CD4-positive, alpha-beta T cell treated with Interleukin-21 for 1 hour (primary cell): ENCODE results near the gene FBXO47.

Source experiments
- DNase-seq: peaks from one replicate; pipeline ENCODE4 v3.0.0-alpha.2; 2020

FBXO47 gene

DNA sequence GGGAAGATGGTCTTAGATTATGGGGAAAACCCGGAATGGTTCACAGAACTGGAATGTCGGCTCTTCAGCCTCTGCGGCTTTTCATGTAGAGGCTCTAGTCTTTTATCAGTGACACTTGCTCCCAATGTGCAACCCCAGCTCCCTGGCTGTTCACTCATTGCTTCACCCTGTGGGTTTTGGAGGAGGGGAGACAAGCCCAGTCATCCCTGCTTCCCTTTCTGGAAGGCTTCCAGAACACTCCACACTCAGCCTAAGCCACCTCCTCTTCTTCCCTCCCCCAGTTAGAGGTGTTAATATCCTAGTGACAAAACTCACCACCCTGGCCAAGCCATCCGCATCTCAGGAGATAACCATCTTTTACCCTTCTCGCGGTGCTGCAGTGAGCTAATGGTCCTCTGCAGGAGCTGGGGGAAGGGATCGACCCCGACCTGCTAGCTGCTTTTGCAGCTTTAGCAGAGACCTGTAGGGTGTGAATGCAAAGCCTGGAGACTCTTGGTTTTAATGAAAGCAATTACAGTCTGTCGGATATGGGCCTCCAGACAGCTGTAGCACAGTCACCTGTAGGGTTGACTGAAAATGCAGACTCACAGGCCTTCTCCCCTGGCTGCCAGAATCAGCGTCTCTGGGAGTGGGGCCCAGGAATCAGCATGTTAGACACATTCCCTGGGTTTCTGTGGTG is 66.1 kb downstream of the FBXO47 start:
- DNase-seq: peak; percentile 67

DNA sequence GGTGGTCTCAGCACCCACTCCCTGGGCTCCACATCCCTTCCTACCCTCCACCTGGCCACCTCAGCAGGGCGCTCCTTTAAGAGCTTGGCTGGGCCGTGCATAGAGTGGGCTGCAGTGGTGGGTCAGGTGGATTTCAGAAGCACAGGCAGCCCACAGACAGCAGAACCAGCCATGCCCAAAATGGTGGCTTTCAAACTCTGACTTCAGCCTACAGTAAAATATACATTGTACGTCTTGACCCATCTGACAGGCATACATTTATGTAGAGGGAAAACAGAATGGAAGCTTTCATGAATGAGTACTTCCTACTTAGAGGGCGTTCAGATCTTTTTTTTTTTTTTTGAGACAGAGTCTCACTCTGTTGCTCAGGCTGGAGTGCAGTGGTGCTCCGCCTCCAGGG is 67.8 kb downstream of the FBXO47 start:
- no peak for DNase-seq

DNA sequence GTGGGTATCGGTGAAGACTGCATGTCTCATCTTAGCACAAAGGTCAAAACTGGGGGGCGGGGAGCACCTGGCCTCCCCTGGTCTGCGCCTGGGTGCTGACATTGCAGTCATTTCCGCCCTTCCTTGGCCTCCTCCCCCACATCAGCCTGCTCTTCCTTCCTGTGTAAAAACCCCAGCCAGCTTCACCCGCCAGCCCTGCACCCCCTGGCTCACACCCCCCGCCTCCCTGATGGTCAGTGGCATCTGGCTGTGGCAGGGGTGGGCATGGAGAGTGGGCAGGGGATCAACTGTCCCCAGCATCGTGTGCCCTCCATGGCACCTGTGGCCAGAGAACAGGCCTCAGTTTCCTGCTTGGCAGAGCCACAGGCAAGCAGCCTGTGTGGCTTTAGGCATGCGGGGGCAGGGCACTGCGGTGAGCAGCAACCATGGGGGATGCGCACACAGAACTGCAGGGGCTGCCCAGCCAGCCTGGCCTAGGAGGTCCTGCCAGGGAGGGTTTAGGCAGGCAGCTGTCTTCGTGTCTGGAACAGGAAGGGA is 68.3 kb downstream of the FBXO47 start:
- DNase-seq: peak; percentile 86

DNA sequence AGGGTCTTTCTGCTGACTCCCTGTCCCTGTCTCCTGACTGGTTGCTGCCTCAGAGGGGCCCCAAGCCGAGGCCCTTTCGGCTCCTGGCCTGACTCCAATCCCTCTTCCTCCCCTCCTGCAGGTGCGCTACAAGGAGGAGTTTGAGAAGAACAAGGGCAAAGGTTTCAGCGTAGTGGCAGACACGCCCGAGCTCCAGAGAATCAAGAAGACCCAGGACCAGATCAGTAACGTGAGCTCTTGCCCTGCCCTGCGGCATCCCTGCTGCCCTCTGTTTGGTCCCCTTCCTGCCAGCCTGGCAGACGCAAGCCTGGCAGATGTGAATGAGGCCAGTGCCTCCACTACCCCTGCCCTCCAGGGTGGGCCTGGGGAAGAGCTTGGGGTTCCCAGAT is 68.9 kb downstream of the FBXO47 start:
- peak; percentile 31 for DNase-seq

DNA sequence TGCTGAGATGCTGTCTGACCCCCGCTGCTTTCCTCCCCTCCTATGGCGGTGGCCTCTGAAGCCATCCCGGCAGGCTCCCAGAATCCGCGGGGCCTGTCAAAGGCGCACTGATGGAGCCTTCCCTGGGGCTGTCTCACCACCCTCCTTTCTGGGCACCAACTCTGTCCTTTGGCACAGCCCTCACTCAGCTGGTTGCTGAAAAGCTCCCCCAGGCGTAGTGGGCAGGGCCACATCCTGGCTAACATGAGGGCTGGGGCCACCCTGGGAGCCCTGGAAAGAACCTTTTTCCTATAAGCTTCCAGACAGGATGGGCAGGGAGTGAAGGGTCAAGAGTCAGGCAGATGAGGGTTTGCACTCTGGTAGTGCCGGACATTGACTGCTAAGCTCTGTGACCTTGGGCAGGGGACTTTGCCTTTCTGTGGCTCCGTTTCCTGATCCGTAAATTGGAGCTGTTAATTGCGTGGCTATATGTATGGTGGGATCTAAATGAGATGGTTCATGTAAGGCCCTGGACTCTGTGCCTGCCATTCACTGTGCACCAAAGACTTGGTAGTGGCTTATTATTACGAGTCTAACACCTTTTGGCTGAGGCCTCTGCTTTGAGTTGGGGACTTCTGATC is 69.4 kb downstream of the FBXO47 start:
- DNase-seq: no peak

DNA sequence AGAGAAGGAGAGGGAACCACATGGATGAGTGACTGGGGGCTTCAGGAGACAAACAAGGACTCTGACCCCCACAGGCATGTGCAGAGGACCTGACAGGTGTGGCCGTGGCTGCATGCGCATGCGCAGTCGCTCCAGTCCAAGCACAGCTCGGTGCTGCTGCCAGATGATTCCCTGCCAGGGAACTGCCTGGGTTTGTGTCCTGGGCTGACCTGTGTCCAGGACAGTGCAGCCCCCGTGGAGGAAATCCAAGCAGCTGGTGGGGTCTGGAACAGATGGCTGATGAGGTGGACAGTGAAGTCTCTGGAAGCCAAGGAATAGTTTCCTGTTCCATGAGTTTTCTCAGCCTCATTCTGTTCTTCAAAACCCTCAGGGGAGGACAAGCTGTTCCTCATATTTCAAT is 70.0 kb downstream of the FBXO47 start:
- DNase-seq: no peak

DNA sequence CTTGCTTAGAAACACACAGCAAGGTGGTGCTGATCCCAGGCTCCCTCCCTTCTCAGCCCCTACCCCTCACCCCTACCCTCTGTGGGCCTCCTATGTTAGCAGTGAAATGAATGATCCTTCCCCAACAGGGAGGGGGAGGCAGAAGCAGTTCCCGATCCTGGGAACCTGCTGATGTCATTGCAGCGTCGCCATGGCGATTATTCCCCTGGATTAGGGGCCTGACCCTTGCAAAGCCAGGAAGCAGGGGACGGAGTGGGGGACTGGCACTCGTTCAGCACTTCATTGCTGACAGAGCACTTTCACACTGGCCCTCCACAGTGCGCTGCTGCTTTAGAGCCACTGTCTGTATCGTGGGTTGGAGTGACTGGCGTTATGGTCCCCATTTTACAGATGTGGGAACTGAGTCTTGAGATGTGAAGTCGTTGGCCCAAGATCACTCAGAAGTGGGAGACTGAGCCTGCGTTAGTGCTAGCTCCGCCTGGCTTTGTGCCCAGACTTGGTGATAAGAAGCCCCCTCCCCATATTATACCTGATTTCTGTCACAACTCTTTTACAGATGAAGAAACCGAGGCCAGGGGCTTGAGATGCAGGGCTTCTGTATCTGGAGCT is 70.8 kb downstream of the FBXO47 start:
- DNase-seq: no peak

DNA sequence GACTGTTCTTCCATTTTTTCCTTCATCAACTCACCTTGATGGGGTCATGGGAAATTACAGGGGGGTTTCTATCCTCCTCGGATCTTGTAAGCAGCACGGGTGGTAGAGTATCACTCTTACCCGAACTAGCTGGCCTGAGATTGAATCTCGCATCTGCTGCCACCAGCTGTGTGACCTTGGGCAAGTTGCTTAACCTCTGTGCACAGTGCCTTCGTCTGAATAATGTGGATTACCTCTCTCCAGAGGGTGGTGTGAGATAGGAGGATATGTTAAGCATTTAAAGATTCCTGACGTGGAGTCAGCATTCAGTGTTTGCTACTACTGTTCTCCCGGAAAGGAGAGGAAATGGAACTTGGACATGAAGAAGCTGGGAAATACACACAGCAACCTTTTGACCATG is 72.9 kb downstream of the FBXO47 start:
- no peak for DNase-seq

DNA sequence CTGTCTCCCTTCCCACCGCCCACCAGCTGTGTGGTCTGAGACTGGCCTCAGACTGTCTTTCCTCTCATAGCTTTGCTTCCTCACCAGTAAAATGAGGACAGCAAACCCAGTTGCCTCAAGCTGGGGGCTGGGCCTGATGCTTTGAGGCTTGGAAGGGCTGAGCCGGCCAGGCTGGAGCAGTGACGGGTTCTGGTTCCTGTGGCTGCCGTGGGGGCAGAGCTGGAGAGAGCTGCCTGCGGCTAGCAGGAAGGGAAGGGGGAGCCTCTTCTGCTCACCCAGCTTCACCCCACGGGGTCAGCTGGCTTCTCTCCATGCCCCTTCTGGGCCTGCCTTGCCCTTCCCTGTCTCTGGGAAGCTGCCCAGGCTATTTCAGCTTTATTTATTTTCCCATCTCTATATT is 73.6 kb downstream of the FBXO47 start:
- DNase-seq: peak; percentile 48

DNA sequence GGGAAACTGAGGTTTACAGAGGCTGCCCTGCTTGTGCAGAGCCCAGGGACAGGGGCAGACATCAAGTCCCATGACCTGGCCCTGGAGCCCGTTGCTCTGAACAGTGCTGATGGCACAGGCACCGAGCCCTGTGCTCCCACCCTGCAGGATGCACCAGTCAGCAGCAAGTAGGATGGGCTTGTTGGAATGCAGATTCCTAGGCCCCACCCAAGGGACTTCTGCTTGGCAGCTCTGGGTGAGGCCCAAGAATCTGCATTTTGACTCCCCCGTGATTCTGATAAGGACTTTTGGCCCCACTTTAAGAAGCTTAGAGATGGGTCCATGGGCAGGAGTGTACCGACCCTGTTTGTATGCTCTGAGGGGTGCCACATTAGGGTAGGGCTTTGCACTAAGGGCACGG is 74.1 kb downstream of the FBXO47 start:
- no peak for DNase-seq

DNA sequence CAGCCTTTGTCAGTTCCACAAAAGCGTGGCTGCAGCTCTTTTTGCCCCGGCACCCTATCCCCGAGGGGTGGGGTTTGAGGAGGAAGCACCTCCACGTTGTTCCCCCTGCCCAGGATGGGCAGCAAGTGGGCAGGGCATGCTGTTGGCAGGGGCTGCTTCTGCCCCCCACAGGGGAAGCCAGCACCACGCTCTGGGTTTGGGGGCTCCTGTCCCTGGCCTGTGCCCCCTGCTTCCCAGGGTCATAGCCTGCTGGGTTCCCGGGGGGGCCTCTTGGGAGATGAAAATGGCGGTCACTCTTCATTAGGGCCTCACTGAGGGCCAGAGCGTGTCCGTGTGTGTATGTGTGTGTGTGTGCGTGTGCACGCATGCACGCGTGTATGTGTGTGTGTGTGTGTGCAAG is 74.6 kb downstream of the FBXO47 start:
- DNase-seq: no peak

DNA sequence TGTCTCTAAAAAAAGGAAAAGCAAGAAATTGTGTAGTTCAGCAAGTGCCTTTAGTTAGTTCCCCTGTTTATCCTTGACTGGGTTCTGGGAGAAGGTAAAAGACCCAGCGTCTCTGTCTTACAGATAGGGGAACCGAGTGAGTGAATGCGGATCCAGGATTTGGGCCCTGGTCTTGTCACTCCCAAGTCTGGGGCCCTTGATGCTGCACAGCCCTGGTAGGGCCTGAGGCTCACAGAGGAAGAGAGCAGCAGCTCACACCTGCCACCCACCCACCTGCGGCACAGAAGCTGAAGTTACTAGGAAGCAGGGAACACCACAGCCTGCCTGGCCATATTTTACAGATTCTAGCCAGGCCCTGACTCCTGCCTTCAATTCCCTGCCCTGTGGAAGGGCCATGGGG is 75.1 kb downstream of the FBXO47 start:
- DNase-seq: no peak

DNA sequence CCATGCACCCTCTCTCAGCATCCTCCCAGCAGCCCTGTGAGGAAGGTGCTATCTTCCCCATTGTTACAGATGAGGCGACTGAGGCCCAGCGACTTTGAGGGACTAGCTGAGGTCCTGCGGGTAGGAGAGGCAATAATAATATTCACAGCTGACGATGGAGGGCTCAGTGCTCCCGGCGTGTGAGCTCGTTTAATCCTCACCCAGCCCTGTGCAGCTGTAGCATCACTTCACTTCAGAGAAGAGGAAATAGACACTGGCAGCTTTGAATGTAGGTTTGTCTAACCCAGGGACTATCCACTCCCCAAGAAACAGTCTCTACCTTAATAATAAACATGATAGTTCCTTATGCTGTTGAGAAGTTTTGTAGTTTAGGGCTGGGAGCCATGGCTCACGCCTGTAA is 75.8 kb downstream of the FBXO47 start:
- DNase-seq: no peak

DNA sequence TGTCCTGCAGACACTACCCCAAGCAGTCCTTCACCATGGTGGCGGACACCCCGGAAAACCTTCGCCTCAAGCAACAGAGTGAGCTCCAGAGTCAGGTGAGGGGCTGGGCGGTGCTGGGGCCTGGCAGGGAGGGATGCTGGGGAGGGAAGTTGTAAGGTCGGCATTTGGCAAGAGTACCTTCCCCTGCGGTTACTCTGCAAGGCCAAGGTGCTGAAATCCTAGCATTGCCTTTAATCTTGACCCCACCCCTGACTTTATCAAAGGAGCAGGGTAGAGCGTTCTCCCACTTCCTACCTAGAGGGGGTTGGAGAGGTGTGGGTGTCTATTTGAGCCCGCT is 76.8 kb downstream of the FBXO47 start:
- peak; percentile 43 for DNase-seq

DNA sequence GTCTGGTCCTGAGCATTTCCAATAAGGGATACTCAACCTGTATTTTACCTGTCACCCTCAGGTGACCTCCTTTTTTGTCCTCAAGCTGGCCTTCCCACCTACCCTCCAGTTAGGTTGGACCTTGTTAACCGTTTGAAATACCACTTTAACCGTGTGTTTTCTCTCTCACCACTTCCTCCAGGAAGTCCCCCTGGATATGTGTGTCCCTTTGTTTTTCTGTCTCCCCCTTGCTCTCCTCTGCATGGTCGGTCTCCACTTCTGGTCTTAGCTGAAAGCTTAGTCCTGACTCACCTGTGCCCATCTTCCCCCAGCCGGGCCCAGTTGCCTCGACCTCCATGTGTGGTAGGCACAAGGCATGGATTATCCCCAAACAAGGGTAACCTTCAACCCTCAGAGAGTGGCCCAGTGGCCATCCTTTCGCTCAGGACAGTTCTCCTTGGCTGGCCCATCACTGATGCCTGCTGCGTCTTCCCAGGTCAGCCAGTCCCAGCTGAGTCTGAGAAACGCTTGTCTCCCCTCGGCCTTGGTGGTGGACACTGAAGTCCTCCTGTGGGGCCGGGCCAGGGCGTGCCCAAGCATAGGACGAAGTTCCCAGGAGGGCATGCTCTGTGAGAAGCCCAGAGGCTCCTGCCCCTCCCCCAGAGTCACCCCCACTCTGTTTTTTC is 77.3 kb downstream of the FBXO47 start:
- DNase-seq: no peak

DNA sequence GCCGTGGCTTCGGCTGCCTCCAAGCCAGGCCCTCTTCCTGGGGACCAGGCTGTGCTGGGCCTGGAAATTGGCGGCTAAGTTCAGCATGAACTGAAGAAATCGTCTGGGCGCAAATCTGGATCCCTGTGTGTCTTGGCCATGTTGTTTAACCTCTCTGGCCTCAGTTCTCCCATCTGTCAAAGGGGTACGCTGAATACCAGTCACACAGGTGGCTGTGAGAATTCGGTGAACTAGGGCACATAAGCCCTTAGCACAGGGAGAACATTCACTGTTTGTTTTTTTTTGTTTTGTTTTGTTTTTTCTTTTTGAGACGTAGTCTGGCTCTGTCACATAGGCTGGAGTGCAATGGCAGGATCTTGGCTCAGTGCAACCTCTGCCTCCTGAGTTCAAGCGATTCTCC is 78.4 kb downstream of the FBXO47 start:
- DNase-seq: no peak

DNA sequence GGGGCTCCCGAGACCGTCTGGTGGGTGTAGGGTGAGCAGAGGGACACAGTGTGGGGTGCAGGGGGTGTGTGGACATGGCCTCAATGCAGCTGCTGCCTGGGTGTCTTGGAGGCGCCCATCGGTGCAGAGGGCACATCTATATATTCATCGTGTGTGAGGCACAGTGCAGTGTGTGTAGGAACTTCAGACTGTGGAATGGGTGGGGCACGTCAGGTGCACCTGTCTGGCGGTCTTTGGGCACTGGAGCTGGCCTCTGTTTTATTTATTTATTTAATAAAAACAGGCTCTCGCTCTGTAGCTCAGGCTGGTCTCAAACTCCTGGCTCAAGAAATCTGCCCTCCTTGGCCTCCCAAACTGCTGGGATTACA is 80.6 kb downstream of the FBXO47 start:
- DNase-seq: no peak
